GM19467 (cell line): ENCODE measurements around the gene FSIP1.

ENCODE experiments used
- ATAC-seq: cut with Tn5 transposase; IDR thresholded peaks from one replicate; pipeline ENCODE4 v1.9.1; 2021; ENCODE audit warnings: mild to moderate bottlenecking, moderate library complexity; ENCODE audit not compliant: unreplicated experiment

FSIP1 gene

DNA sequence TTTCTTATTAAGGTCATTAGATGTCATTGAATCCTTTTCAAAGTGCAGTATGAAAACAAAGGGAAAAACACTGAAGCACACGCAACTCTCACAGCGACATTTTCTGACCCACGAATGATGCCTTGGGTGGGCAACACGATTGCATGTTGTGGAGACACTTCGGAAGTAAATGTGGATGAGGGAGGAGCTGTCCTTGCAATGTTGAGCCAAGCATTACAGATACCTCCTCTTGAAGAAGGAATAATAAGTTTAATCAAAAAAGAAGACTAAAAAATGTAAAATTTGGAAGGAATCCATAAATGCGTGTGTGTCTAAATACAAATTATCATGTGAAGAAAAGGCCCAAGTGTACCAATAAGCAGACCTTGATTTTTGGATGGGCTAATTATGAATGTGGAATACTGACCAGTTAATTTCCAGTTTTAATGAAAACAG, 184.9 kb downstream of the FSIP1 start:
- no peak for ATAC-seq

DNA sequence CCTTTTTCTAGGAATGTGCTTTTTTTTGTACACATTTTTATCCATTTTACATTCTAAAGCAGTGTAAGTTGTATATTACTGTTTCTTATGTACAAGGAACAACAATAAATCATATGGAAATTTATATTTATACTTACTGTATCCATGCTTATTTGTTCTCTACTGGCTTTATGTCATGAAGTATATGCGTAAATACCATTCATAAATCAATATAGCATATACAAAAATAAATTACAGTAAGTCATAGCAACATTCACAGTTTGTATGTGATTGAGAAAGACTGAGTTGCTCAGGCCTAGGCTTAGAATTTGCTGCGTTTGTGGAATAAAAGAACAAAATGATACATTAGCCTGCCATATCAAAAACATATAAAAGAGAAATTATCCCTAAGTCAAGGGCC, 185.3 kb downstream of the FSIP1 start:
- ATAC-seq = no peak

DNA sequence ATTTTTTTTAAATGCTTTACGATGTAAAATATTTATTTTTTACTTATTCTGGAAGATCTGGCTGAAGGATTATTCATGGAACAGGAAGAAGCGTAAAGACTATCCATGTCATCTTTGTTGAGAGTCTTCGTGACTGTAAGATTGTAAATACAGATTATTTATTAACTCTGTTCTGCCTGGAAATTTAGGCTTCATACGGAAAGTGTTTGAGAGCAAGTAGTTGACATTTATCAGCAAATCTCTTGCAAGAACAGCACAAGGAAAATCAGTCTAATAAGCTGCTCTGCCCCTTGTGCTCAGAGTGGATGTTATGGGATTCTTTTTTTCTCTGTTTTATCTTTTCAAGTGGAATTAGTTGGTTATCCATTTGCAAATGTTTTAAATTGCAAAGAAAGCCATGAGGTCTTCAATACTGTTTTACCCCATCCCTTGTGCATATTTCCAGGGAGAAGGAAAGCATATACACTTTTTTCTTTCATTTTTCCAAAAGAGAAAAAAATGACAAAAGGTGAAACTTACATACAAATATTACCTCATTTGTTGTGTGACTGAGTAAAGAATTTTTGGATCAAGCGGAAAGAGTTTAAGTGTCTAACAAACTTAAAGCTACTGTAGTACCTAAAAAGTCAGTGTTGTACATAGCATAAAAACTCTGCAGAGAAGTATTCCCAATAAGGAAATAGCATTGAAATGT, 186.1 kb downstream of the FSIP1 start:
- ATAC-seq = no peak

DNA sequence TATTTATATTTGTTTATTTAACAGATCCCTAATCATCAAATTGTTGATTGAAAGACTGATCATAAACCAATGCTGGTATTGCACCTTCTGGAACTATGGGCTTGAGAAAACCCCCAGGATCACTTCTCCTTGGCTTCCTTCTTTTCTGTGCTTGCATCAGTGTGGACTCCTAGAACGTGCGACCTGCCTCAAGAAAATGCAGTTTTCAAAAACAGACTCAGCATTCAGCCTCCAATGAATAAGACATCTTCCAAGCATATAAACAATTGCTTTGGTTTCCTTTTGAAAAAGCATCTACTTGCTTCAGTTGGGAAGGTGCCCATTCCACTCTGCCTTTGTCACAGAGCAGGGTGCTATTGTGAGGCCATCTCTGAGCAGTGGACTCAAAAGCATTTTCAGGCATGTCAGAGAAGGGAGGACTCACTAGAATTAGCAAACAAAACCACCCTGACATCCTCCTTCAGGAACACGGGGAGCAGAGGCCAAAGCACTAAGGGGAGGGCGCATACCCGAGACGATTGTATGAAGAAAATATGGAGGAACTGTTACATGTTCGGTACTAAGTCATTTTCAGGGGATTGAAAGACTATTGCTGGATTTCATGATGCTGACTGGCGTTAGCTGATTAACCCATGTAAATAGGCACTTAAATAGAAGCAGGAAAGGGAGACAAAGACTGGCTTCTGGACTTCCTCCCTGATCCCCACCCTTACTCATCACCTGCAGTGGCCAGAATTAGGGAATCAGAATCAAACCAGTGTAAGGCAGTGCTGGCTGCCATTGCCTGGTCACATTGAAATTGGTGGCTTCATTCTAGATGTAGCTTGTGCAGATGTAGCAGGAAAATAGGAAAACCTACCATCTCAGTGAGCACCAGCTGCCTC, 187.1 kb downstream of the FSIP1 start:
- no peak for ATAC-seq

DNA sequence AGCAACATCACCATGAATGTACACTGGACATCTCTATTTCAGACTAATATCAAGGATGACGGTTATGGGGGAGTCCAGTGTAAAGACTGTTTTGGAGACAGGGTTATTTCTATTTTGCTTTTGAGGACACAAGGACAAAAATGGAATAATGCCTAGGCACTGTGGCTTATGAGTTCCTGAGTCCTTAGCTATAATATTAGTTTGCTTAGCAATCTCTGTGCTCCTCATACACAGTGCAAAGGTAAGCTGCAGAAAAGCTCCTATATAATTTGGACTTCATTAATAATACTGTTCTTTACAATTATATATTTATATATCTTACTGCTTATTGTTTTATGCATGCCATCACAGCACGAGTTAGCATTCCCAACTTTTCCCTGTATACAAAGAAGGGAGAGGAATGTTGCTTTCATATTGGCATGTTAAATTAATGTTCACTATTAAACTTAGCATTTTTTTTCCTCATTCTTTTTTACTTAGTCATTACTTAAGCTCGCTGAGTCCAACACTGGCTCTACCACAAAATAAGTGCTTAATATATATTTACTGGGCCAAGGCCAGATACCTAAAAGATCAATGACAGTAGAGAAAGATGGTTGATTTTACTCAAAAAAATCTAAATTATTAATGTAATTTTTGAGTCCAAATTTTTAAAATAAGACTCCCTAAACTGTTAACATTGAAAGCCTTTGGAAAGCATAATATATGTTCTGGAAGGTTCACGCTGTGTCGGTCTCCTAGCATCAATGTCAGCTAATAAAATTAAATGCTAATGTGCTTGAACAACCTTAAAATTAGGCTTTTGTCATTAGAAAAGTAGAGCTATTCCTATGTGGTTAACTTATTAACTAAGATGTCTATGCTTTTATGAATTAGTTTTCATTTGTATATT, 187.9 kb downstream of the FSIP1 start:
- ATAC-seq = no peak

DNA sequence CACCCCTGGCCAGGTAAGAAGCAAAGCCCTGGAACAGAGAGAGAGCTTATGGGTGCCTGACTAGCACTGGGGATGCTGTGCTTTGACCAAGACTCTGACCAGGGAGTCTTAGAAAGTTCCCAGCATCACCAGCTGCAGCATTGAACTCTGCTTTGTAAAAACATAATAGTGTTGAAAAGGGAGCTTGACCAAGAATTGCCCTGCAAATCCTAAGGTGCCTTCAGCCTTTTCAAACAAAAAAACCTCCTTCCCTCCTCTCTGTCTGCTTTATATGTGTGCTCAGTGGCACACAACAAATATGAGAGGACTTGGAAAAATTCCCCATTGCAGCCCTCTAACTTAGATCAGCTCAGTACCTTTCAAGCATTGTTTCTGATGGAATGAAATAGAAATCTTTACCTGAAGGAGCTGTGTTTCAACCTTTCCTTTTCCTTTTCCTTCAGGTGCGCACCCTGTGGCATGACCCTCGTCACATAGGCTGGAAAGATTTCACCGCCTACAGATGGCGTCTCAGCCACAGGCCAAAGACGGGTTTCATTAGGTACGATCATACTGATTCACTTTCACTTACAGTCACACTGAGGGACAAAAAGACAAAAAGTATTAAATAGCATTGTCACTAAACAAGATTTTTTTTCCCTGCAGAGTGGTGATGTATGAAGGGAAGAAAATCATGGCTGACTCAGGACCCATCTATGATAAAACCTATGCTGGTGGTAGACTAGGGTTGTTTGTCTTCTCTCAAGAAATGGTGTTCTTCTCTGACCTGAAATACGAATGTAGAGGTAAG, 188.8 kb downstream of the FSIP1 start:
- no peak for ATAC-seq

DNA sequence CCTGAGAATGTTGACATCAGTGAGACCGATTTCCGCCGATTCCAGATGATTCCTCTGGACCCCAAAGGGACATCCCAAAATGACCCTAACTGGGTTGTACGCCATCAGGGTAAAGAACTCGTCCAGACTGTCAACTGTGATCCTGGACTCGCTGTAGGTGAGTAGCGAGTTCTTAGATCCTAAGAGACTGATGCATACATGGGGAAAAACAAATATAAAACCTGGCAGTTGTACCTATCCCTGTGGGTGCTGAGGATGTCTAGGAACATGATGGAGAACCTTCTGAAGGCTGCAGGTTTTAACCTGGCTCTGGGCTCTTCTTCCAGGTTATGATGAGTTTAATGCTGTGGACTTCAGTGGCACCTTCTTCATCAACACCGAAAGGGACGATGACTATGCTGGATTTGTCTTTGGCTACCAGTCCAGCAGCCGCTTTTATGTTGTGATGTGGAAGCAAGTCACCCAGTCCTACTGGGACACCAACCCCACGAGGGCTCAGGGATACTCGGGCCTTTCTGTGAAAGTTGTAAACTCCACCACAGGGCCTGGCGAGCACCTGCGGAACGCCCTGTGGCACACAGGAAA, 189.5 kb downstream of the FSIP1 start:
- no peak for ATAC-seq

DNA sequence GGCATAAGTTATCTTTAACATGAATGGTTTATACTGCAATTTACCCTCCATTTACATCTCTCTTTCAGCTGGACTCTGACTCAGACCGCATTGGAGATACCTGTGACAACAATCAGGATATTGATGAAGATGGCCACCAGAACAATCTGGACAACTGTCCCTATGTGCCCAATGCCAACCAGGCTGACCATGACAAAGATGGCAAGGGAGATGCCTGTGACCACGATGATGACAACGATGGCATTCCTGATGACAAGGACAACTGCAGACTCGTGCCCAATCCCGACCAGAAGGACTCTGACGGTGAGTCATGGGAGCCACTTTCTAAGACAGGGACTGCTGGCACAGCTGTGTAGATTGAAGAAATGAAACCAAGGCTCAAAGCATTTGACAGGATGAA, 190.1 kb downstream of the FSIP1 start:
- no peak for ATAC-seq

DNA sequence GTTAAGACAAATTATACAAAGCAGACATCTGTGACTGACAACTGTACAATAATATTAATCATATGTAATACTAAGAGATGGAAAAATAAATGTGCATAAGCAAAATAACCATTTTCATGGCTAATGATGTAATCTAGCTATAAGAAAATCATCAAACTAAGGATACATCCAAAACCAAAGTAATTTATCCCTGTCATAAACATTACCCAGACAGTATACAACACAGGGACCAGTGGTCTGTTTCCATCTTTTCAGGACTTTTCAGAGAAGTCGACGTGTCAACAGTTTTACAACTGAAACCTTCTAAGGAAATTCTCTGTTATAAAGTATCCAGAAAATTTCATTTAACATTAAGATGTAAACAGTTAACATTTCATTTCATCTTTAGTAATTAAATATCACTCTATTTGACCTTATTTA, 190.7 kb downstream of the FSIP1 start:
- no peak for ATAC-seq

DNA sequence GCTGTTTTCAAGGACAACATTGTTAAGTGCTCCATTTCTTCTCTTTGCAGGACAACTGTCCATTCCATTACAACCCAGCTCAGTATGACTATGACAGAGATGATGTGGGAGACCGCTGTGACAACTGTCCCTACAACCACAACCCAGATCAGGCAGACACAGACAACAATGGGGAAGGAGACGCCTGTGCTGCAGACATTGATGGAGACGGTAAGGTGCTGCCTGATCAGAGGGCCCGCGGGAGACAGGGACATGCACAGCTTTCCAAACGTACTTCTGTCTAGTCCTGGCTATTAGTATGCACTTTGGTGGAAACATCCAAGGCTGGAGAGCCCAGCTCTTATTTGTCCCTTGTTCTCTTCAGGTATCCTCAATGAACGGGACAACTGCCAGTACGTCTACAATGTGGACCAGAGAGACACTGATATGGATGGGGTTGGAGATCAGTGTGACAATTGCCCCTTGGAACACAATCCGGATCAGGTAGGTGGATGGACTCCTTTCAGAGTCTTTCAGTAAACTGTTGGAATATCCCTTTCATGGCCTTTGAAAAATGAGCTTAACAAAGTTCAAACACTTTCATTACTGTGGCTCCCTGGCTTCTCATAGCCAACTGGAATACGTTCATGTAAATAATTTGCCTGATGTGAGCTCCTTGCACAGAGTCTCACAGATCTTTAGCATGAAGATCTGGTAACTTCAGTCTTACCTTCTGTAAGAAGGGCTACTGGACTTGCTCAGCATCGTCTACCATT, 191.3 kb downstream of the FSIP1 start:
- no peak for ATAC-seq

DNA sequence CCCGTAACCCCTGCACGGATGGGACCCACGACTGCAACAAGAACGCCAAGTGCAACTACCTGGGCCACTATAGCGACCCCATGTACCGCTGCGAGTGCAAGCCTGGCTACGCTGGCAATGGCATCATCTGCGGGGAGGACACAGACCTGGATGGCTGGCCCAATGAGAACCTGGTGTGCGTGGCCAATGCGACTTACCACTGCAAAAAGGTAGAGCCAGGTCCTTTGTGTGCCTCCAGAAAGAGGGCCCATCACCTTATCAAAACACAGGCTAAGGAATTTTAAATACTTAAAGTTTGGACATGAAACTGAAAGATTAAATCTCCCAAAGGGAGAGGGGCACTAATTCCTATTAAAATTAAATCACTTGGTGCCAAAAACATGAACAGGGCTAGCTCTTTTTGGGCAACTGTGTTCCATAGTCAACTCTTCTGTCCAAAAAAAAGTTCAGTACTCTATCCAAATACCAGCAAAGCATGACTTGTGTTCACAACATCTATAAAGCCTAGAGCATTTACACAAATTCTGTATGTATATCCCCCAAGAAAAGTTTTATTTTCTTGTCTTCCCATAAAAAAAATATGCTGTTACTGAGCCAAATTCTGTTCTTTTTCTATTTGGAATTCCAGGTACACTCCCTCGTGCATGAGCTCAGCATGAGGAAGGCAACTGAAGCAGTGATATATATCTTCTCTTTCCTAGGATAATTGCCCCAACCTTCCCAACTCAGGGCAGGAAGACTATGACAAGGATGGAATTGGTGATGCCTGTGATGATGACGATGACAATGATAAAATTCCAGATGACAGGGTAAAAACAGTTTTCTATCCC, 192.6 kb downstream of the FSIP1 start:
- no peak for ATAC-seq

DNA sequence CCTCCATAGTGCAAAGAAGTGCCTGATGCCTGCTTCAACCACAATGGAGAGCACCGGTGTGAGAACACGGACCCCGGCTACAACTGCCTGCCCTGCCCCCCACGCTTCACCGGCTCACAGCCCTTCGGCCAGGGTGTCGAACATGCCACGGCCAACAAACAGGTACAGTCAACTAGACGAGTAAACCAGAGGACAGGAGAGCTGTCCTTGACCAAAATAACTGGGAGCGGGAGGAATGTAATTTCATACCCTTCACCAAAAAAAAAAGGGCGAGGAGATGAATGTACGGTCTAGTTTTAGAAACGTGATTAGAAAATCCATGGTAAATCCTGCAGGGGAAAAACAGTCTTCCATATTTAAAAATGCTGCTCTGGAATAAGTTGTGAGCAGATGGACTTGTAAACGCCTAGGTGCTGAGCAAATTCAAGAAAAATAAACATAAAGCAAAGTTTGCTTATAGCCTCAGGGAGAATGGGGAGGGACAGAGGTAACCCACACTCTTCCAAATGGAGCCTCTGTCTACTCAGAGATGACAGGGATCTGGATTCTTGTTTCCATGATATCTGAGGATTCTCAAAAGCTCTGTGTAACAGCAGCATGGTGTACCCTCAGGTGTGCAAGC, 193.3 kb downstream of the FSIP1 start:
- ATAC-seq = no peak

DNA sequence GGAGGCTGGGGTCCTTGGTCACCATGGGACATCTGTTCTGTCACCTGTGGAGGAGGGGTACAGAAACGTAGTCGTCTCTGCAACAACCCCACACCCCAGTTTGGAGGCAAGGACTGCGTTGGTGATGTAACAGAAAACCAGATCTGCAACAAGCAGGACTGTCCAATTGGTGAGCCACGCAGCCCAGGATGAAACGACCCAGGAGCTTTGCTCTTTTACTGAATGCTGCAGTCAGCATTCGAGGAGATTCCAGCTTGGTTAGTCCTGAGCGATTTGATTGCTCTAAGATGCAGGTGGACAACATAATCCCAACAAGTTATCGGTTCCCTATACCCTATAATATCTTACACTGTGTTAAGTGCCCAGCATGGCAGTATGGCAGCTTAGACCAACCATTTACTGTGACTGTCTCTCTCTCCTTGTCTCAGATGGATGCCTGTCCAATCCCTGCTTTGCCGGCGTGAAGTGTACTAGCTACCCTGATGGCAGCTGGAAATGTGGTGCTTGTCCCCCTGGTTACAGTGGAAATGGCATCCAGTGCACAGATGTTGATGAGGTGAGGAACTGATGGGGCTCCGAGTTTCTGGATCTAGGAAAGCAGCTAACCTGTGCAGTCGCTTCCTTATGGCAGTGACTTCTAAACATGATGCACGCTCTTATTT, 194.0 kb downstream of the FSIP1 start:
- no peak for ATAC-seq

DNA sequence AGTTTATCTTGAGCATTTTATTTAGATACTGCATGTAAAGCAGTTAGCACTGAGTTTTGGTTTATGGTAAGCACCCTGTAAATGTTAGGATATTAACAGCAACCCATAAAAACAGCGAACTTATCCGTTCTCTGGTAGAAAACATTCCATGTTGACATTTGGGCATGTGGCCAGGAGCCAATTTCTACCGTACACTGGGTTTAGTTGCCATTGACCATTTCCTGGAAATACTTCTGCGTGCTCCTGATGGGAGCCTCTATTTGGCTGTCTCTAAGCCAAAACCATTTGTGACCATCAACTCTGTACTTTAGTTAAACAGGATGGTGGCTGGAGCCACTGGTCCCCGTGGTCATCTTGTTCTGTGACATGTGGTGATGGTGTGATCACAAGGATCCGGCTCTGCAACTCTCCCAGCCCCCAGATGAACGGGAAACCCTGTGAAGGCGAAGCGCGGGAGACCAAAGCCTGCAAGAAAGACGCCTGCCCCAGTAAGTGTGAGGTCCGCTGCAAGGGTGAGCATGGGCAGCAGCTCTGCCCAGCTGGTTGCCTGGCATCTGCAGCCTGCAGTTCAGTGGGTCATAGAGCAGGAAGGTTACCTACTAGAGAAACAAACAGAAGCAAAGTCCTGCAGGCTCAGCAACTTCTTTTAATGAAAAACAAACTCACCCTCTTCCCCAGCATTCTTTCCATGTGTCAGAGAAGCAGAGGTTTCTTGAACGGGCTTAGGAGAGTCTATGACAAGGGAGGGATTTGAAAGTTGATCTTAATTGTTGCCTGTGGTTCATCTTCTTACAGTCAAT, 194.7 kb downstream of the FSIP1 start:
- ATAC-seq = no peak

DNA sequence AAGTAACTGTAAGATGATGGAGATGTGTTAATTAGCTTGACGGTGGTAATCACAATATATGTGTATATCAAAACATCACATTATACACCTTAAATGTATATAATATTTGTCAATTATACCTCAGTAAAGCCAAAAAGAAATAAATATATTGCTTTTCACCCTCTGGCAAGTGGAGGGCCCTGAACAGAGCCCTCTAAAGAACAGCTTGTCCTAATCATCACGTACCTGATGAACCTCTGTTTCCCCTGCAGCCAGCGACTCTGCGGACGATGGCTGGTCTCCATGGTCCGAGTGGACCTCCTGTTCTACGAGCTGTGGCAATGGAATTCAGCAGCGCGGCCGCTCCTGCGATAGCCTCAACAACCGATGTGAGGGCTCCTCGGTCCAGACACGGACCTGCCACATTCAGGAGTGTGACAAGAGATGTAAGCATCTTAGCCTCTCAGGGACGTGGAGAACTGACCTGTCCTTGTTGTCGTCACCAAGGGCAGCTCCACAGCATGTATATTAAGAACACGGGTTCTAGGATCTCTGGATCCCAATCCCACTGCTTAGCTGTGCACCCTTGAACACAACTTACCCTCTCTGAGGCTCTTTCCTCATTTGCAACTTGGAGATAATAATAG, 195.4 kb downstream of the FSIP1 start:
- ATAC-seq = no peak

DNA sequence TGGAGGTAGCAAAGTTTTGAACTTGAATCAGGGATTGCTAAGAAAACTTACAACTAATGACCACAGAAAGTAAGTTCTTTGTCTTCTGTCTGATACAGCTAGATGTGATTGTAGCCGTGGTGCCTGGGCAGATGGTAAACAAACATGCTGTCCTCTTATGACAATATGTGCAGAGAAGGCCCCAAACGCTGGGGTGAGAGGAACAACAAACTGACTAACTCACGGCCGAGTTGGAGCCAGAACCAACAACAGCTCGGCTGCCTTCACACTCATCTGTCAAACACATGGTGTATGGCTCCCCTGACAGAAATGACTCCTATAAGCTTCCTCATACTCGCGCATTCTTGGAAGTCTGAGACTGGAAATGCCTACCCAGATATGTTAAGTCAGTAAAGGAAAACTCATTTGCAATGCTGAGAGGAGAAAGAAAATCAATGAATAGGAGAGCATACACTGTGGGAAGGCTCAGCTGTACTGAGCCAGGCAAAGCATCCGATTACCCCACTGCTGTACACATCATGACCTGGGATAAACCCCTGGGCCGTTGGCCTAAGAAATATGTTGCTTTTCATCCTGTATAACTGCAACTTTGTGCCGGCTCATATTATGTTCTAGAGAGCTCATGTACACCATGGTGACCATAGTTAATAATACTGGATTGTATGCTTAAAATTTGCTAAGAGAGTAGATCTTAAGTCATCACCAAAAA, 196.1 kb downstream of the FSIP1 start:
- no peak for ATAC-seq
